Ishikawa (cell line): Measurements from ENCODE around the gene LRRC8C.

Experiments used
- CREB1 ChIP-seq: IDR thresholded peaks from 2 replicates; pipeline ENCODE4 v1.6.1; 2012; ENCODE audit warnings: low read depth
- TAF1 ChIP-seq: IDR thresholded peaks from 2 replicates; pipeline ENCODE4 v1.6.1; 2012; ENCODE audit warnings: low read depth, mild to moderate bottlenecking
- TCF12 ChIP-seq: IDR thresholded peaks from 2 replicates; pipeline ENCODE4 v1.6.1; 2012; ENCODE audit warnings: low read depth
- YY1 ChIP-seq: IDR thresholded peaks from 2 replicates; pipeline ENCODE4 v1.6.1; 2012; ENCODE audit warnings: low read depth
- TF ChIP-seq, protein P1 (sequence below): IDR thresholded peaks from 2 replicates; pipeline ENCODE4 v1.6.1; 2012; ENCODE audit warnings: low read depth, mild to moderate bottlenecking

GRCh38 chr1:89732206-89732605, 99.3 kb downstream of the LRRC8C start:
- TF ChIP-seq CREB1 (no peak), TCF12 (no peak), YY1 (no peak), TAF1 (no peak)
- TF ChIP-seq, protein P1, sequence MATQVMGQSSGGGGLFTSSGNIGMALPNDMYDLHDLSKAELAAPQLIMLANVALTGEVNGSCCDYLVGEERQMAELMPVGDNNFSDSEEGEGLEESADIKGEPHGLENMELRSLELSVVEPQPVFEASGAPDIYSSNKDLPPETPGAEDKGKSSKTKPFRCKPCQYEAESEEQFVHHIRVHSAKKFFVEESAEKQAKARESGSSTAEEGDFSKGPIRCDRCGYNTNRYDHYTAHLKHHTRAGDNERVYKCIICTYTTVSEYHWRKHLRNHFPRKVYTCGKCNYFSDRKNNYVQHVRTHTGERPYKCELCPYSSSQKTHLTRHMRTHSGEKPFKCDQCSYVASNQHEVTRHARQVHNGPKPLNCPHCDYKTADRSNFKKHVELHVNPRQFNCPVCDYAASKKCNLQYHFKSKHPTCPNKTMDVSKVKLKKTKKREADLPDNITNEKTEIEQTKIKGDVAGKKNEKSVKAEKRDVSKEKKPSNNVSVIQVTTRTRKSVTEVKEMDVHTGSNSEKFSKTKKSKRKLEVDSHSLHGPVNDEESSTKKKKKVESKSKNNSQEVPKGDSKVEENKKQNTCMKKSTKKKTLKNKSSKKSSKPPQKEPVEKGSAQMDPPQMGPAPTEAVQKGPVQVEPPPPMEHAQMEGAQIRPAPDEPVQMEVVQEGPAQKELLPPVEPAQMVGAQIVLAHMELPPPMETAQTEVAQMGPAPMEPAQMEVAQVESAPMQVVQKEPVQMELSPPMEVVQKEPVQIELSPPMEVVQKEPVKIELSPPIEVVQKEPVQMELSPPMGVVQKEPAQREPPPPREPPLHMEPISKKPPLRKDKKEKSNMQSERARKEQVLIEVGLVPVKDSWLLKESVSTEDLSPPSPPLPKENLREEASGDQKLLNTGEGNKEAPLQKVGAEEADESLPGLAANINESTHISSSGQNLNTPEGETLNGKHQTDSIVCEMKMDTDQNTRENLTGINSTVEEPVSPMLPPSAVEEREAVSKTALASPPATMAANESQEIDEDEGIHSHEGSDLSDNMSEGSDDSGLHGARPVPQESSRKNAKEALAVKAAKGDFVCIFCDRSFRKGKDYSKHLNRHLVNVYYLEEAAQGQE, result no peak
